Endodermal cell (in vitro differentiated cells): ENCODE data around the gene ABCB9. TPM values are rescaled to one million over a fixed set of nuclear protein-coding genes. Genes with fewer than 3 reads are reported as not detected.
A peak's percentile ranks its signal among the peaks of the same experiment; 100 is the strongest.
"Not testable (repeated sequence)": the region's sequence is repeated elsewhere in the genome, so short reads cannot be mapped to it uniquely, and the experiment has no call there.

ENCODE experiments used
- DNase-seq: peaks from one replicate; pipeline ENCODE4 v3.0.0-alpha.2; 2017
- H3K27ac ChIP-seq: 2 replicates; pipeline ENCODE4 v1.5.1; 2013; ENCODE audit warnings: mild to moderate bottlenecking, low read depth, low read length, moderate library complexity
- H3K27me3 ChIP-seq: 2 replicates; pipeline ENCODE4 v1.6.1; 2013; ENCODE audit warnings: mild to moderate bottlenecking, low read length, moderate library complexity; ENCODE audit not compliant: insufficient read depth, control insufficient read depth, poor library complexity, severe bottlenecking
- H3K36me3 ChIP-seq: 2 replicates; pipeline ENCODE4 v1.7.0; 2013; ENCODE audit warnings: mild to moderate bottlenecking, low read length, moderate library complexity; ENCODE audit not compliant: control insufficient read depth, insufficient read depth
- H3K4me1 ChIP-seq: one replicate; pipeline ENCODE4 v1.7.0; 2013; ENCODE audit warnings: low read length; ENCODE audit not compliant: control insufficient read depth, insufficient read depth
- H3K4me3 ChIP-seq: 2 replicates; pipeline ENCODE4 v1.5.1; 2013; ENCODE audit warnings: mild to moderate bottlenecking, low read length, moderate library complexity
- H3K9ac ChIP-seq: 2 replicates; pipeline ENCODE4 v1.6.1; 2013; ENCODE audit warnings: mild to moderate bottlenecking, low read length, moderate library complexity; ENCODE audit not compliant: poor library complexity, severe bottlenecking; ENCODE audit errors: extremely low read depth
- H3K9me3 ChIP-seq: 2 replicates; pipeline ENCODE4 v1.6.1; 2013; ENCODE audit warnings: mild to moderate bottlenecking, low read length, moderate library complexity; ENCODE audit not compliant: control insufficient read depth
- H3K27ac Mint-ChIP-seq: 2 replicates; pipeline ENCODE4 v1.8.0; 2020; ENCODE audit warnings: mixed read lengths
- H3K27me3 Mint-ChIP-seq: 2 replicates; pipeline ENCODE4 v1.8.0; 2021; ENCODE audit warnings: mild to moderate bottlenecking, mixed read lengths; ENCODE audit not compliant: insufficient read depth
- H3K36me3 Mint-ChIP-seq: 2 replicates; pipeline ENCODE4 v1.8.0; 2020; ENCODE audit warnings: low read depth, mixed read lengths
- H3K4me1 Mint-ChIP-seq: 2 replicates; pipeline ENCODE4 v1.8.0; 2020; ENCODE audit warnings: mixed read lengths
- H3K4me3 Mint-ChIP-seq: 2 replicates; pipeline ENCODE4 v1.8.0; 2020; ENCODE audit warnings: mild to moderate bottlenecking, moderate library complexity, mixed read lengths
- H3K9me3 Mint-ChIP-seq: 2 replicates; pipeline ENCODE4 v1.8.0; 2020; ENCODE audit warnings: mild to moderate bottlenecking, mixed read lengths
- CTCF ChIP-seq: fragments of 200-600 bp; sonication (generic); conservative IDR thresholded peaks from 2 replicates; pipeline ENCODE4 v1.5.0; 2021; ENCODE audit warnings: antibody characterized with exemption, mild to moderate bottlenecking
- WGBS, 2 experiments: methylation state at CpG; one replicate each; pipeline versions ENCODE4 v1.1.5 to v1.1.7; 2013; ENCODE audit warnings: missing lambda C conversion rate in 2 of 2, mixed read lengths in 1 of 2; ENCODE audit not compliant: insufficient coverage in 1 of 2, insufficient read length in 1 of 2; 5-methylcytosine and 5-hydroxymethylcytosine counted together
- long read RNA-seq, 4 experiments: library from polyadenylated mRNA in 2 of 4; library from RNA in 1 of 4; library from capped mRNA in 1 of 4; stranded (forward) in 3 of 4; unstranded in 1 of 4; transcript quantifications; one replicate each; pipeline ENCODE4 v2.0.0, GENCODE V29; 2020 to 2021; ENCODE audit warnings: inconsistent platforms in 1 of 4
- polyA plus RNA-seq, 2 experiments: library from polyadenylated mRNA; stranded (reverse); fragments of 50-300 nt; gene quantifications; one replicate each; pipeline ENCODE4 v1.2.3, GENCODE V29; 2013
- total RNA-seq, 2 donors: library from RNA; stranded (reverse); fragmentation: NEBNext Ultra II Directional in 1 of 2; extraction: Animal tissue kit (Norgen Biotek cat#: 25700) in 1 of 2; gene quantifications; 2 replicates in 1 of 2; 3 replicates in 1 of 2; pipeline ENCODE4 v1.2.1, GENCODE V29; 2021

The ABCB9 gene
- total RNA-seq: 1 to 10 TPM; 5.4 to 6.0 TPM
- polyA plus RNA-seq (2013, experiment 1 of 2): 4.1 TPM
- 4.3 TPM for polyA plus RNA-seq (2013, experiment 2 of 2)
- long read RNA-seq, experiment 1, partial matches to known transcripts: 0 of 1 reads
- long read RNA-seq, experiment 1, other reads (novel, unspliced or antisense): 1 of 1 reads
- long read RNA-seq, experiment 2, partial matches to known transcripts: 0 of 4 reads
- long read RNA-seq, experiment 2, other reads (novel, unspliced or antisense): 3 of 4 reads
- long read RNA-seq, experiment 3, partial matches to known transcripts: 2 of 8 reads
- long read RNA-seq, experiment 3, other reads (novel, unspliced or antisense): 2 of 8 reads
- long read RNA-seq, experiment 4: 0 reads

DNA sequence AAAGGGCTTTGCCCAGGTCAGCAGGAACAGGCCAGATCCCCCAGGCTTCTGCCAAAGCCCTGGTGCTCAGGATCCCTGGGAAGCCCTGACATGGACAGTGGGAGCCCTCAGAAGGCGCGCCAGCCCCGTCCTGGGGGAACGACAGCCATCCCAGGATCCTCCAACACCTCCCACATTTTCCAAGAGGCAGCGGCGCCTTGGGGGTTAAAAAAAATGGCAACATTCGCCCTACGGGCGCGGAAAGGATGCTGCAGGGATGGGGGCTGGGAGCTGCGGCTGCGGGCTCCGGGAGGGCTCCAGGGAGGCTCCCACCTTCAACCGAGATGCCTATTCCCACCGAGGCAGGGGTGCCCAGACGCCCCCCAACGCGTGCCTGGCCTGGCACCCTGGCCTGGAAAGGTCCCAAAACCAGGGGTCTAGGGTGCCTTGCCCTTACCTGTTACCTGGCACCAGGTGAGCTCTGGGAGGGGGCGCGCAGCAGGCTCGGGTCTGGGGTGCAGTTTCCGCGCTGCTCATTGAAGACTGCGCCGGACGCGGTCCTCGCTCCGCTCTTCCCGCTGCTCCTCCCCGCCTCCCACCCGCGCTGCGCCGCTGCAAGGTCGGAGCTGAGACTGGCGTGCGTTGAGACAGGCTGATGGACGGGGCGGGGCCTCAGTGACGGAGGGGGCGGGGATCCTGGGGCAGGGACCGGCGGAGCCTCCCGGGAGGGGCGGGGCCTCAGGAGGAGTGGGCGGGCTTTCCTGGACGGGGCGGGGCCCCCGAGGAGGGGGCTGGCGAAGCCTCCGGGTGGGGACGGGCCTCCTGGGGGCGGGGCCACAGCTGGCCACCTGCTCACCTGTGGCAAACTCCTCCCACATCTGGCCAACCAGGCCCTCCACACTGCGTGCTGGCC lies at the start of gene ABCB9:
TSS of gene ABCB9 (minus strand) at position 613 of the 892 bp plus-strand sequence. CDS start 6,228 bp downstream, outside the sequence.
- H3K4me3 Mint-ChIP-seq: peak within 1 kb of the TSS; percentile 58
- no peaks in the 10 kb centered on the region for H3K4me1 Mint-ChIP-seq
- no peak for TF ChIP-seq CTCF
- 2 to 3% methylated on average over 16 to 54 of the region's 55 CpGs for WGBS, 2 experiments
- peak; percentile 100 for DNase-seq
- Histone ChIP-seq H3K4me1 (peaks cover 3% of the 10 kb centered on the region), H3K9me3 (no peaks in the 10 kb centered on the region), H3K36me3 (no peaks in the 10 kb centered on the region), H3K27ac (no peak within 1 kb of the TSS), H3K4me3 (peak within 1 kb of the TSS; percentile 81), H3K9ac (no peak within 1 kb of the TSS), H3K27me3 (no peaks in the 10 kb centered on the region)
- H3K27ac Mint-ChIP-seq: no peak within 1 kb of the TSS
- H3K36me3 Mint-ChIP-seq: no peaks in the 10 kb centered on the region
- peaks cover 11% of the 10 kb centered on the region for H3K27me3 Mint-ChIP-seq
- no peaks in the 10 kb centered on the region for H3K9me3 Mint-ChIP-seq

- not testable (repeated sequence) for H3K36me3 ChIP-seq, H3K9me3 ChIP-seq, H3K4me1 ChIP-seq, H3K4me1 Mint-ChIP-seq, H3K27me3 ChIP-seq, H3K36me3 Mint-ChIP-seq, H3K27me3 Mint-ChIP-seq, H3K27ac ChIP-seq, H3K4me3 ChIP-seq, H3K4me3 Mint-ChIP-seq, DNase-seq, H3K27ac Mint-ChIP-seq, H3K9ac ChIP-seq, H3K9me3 Mint-ChIP-seq
- 89 to 97% methylated on average over 4 of the region's 4 CpGs for WGBS, 2 experiments
These were observed 48.2 kb upstream of the ABCB9 start for GRCh38 chr12:123014473-123014872.

GRCh38 chr12:123013185-123014095 lies 47.2 kb upstream of the ABCB9 start:
- Mint-ChIP-seq H3K36me3 (peaks cover 6% of the 10 kb centered on the region), H3K27ac (no peak overlapping the region), H3K27me3 (no peaks in the 10 kb centered on the region), H3K4me3 (no peak overlapping the region), H3K9me3 (no peaks in the 10 kb centered on the region), H3K4me1 (peaks cover 2% of the 10 kb centered on the region)
- TF ChIP-seq CTCF: no peak
- Histone ChIP-seq H3K9ac (no peak overlapping the region), H3K27me3 (no peaks in the 10 kb centered on the region), H3K4me1 (no peaks in the 10 kb centered on the region), H3K27ac (no peak overlapping the region), H3K9me3 (no peaks in the 10 kb centered on the region), H3K4me3 (no peak overlapping the region), H3K36me3 (no peaks in the 10 kb centered on the region)
- DNase-seq: no peak
- WGBS, 2 experiments: 94 to 95% methylated on average over 16 to 19 of the region's 19 CpGs
